Measurements from ENCODE around the gene PIM2.
"Not testable (repeated sequence)": the region's sequence is repeated elsewhere in the genome, so short reads cannot be mapped to it uniquely, and the experiment has no call there.

Gene PIM2

DNA sequence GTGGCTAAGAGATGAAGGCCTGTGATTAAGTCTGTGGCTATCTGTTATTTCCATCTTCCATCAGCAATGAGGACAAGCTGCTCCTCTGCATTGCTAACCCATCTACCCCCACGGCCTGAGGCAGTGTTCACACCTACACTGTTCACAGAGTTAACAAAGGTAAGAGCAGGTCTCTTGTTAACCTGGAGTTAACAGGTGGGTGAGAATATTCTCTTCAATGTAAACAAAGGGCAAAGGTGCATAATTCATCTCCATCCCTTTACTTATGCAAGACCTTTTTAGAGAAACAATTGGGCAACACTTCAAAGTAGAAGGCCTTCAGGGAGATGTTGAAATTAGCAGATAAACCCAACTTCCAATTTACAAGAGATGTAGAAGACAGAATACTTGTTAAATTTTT is 10.2 kb downstream of the PIM2 start:
- no peak for DNase-seq (ENCODE audit: low read depth in 2 of 2, low spot score in 1 of 2)

DNA sequence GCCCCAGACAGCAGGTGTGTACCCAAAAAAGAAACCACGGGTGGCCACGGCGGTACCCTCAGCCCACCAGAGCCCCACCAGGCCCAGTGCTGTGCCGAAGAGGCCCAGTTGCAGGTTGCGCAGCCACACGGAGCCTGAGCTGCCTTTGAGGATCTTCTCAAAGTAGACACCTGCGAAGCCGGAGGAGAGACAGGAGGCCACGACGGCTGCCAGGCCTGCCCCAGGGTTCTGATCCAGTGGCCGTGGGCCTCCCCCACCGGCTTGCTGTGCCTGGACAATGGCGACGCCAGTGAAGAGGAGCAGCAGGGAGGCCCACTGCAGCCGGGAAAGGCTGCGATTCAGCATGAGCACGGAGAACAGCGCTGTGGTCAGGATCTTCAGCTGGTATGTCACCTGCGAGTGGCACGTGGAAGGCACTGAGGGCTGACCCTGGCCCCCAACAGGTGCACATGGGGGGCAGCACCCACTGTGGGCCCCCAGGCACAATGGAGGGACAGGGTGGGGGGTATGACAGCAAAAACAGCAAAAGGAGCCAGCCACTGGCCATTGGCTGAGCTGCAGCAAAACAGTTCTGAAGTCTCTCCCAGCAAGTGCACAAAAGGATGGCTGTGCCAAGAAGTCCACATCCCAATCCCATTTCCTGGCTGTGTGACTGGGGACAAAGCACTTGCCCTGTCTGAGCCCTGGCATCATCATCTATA is 13.6 kb downstream of the PIM2 start:
- no peak for DNase-seq (ENCODE audit: low read depth in 2 of 2, low spot score in 1 of 2)

DNA sequence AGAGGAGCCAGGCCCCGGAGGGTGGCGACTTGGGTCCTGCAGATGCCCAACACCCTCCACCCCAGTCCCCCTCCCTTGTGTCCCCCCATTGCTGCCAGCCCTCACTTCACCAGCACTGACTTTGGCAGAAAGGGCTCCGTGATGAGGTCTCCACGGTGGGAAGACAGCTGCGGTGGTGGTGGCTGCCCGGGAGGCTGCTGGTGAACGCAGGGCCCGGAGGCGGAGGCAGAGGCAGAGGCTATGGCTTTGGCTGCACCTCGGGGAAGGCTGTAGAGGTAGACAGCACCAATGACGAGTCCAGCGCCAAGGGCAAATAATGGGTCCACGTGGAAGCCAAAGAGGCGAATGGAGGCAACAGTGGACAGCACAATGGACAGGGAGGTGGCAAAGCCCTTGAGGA is 14.2 kb downstream of the PIM2 start:
- no peak for DNase-seq (ENCODE audit: low read depth in 2 of 2, low spot score in 1 of 2)

DNA sequence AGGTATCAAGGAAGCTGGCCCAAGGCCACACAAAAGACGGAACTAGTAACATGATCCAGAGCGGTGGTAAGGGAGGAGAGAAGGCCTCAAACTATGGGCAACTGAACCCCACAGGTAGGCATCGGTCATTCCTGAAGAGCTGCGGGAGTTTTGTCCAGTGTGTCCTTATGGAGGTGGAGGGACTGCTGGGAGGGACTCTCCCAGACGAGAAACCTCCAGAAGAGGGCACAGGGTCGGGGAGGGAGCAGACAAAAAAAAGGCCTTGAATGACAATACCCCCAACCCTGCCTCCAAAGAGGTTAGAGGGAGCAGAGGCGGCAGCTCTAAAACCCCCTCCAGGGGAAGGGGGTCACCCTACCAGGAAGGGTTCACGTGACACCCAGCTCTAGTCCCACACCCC is 14.6 kb downstream of the PIM2 start:
- no peak for DNase-seq (ENCODE audit: low read depth in 2 of 2, low spot score in 1 of 2)

DNA sequence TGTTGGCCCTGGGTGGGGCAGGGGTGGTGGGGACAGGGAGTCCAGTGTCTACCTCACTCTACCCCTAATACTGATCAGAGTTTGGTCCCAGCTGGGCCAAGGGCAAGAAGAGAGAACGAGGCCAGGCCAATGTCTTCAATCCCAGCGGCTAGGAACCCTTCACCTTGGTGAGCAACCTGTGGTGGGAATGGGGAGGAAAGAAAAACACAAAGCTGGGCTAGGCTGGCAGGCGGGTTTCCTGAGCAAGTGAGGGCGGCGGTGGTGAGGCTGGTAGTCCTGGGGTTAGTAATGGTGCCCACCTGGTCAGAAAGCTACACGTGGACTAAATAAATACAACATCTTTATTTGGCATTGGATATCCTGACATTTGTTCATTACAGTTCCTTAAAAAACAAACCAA is 15.5 kb downstream of the PIM2 start:
- DNase-seq (ENCODE audit: low read depth in 2 of 2, low spot score in 1 of 2) = no peak

DNA sequence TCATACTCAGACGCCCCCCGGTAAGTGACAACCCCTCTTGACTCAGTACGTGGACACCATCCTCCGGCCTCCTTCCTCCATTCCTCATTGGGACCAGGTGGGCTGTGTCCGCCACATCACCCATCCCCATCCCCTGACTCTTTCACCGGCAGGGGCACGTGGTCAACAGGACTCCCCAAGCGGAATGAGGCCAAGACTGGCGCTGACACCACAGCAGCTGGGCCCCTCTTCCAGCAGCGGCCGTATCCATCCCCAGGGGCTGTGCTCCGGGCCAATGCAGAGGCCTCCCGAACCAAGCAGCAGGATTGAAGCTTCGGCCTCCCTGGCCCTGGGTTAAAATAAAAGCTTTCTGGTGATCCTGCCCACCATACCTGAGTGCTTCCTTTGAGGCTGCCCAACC is 16.0 kb downstream of the PIM2 start:
- DNase-seq (ENCODE audit: low read depth in 2 of 2, low spot score in 1 of 2) = no peak

DNA sequence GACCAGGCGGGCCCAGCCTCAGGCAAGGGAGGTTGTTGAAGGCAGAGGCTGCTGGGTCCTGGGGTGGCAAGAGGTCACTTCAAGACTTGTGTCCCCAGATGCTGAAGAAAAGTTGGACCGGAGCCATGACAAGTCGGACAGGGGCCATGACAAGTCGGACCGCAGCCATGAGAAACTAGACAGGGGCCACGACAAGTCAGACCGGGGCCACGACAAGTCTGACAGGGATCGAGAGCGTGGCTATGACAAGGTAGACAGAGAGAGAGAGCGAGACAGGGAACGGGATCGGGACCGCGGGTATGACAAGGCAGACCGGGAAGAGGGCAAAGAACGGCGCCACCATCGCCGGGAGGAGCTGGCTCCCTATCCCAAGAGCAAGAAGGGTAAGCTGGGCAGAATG is 16.7 kb downstream of the PIM2 start:
- no peak for DNase-seq (ENCODE audit: low read depth in 2 of 2, low spot score in 1 of 2)

DNA sequence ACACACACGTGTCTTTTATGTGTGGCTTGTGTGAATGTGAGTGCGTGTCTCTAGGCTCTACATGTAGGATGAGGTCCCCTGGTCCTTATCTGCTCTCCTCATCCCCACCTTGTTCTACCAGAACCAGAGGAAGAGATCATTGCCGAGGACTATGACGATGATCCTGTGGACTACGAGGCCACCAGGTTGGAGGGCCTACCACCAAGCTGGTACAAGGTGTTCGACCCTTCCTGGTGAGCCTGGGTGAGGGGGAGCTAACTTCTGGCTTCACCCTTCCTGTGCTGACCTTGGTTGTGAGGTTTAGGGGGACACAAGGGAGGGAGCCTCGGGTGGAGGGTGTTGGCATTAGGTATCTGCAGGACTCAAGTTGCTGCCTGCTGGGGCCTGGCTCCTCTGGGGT is 17.8 kb downstream of the PIM2 start:
- DNase-seq (ENCODE audit: low read depth in 2 of 2, low spot score in 1 of 2) = no peak

DNA sequence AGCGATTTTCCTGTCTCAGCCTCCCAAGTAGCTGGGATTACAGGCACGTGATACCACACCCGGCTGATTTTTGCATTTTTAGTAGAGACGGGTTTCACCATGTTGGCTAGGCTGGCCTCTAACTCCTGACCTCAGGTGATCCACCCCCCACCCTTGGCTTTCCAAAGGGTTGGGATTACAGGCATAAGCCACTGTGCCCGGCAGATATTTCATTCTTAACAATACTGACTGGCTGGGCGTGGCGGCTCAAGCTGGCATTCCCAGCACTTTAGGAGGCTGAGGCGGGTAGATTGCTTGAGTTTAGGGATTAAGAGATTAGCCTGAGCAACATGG is 19.8 kb downstream of the PIM2 start:
- DNase-seq (ENCODE audit: low read depth in 2 of 2, low spot score in 1 of 2) = no peak

DNA sequence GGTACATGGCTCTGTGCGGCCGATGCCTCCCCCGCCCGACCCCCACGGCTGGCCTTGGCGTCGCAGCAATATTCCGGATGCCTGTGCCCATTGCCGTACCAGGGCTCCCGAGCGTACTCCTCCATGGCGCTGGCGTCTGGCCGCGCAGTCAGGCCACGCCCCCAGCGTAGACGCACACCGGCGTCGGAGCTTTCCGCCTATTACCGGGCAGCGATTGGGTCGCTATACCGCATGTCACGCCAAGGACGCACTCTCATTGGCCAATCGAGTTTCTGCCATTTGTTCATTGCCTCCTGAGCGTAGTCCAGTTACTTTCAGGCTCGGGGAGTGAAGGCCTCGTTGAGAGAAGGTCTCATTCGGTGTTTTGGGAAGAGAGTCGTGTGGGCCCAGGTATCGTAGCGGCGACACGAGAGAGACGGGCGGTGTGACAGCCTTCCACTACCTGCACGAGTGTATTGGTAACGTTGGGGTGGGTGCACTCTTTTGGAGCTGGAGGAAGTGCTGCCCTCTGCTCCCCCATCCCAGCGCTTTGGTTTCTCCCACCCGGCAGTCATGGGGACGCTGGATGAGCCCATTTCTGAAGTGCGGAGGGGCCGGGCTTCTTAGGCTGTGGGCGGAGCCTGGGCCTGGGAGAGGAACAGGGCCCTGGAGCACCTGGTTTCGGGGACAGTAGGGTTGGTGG is 21.1 kb downstream of the PIM2 start, which contains the start of the genes PQBP1 and TIMM17B:
Gene PQBP1 (plus strand): TSS at position 306 of the 682 bp plus-strand sequence. CDS start 580 bp downstream, outside the sequence.
Gene TIMM17B (minus strand): TSS at position 144 of the 682 bp plus-strand sequence. CDS start 19 bp downstream, at position 125.
- DNase-seq (ENCODE audit: low read depth in 2 of 2, low spot score in 1 of 2) = peak; percentile 58 to 75

DNA sequence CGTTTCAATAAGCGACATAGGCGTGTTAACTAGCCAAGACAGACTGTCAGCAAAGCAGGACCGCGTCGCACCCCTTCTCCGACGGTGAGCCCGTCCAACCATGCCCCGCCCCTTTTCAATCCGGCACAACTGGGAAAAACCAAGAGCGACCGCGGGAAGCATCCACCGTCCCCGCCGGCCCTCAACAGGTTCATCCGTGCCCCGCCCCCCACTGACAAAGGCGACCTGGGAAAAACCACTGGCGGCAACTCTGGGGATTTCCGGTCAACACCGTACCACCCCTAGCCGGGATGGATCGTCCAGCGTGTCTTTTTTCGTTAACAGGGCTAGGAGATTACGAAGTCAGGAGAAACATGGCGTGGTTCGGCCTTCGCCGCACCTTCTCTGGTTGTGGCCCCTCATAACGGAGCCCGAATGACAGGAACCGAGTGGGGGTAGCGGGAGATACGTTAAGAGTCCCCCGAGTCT is 21.6 kb downstream of the PIM2 start:
- DNase-seq (ENCODE audit: low read depth in 2 of 2, low spot score in 1 of 2) = peak in 1 of 2 donors; percentile 38

DNA sequence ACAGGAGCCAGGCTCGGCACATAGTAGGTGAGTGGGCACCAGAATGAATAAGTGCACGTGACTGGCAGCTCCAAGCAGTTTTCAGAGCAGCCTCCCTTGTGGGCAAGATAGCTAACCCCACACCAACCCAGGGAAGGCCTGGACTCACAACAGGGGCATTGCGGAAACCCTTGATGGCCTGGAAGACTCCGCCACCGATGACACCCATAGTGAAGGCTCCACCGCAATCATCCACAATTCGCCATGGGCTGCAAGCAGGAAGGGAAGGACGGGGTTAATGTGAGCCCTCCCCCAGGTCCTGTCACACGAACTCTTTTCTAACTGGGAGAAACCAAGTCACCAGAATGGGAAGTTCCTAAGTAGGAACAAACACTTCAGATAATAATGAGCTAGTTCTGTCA is 22.2 kb downstream of the PIM2 start:
- DNase-seq (ENCODE audit: low read depth in 2 of 2, low spot score in 1 of 2) = no peak

DNA sequence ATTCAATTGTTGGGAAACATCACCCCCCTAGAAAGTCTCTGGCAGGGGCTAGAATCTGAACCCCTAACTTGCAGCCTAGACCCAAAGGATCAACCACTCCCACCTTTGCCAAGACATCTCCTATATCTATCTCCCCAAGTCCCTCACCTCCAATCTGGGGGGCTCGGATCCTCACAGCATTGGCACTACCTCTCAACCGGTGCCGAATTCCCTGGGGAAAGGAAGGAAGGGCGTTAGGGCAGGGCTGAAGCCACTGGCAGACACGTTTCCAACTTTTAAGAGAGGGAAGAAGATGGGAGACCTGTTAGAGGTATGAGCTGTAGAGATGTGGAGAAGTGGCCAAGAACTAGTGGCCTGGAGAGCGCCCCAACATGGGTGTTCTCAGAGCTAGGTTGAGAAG is 23.9 kb downstream of the PIM2 start:
- no peak for DNase-seq (ENCODE audit: low read depth in 2 of 2, low spot score in 1 of 2)

DNA sequence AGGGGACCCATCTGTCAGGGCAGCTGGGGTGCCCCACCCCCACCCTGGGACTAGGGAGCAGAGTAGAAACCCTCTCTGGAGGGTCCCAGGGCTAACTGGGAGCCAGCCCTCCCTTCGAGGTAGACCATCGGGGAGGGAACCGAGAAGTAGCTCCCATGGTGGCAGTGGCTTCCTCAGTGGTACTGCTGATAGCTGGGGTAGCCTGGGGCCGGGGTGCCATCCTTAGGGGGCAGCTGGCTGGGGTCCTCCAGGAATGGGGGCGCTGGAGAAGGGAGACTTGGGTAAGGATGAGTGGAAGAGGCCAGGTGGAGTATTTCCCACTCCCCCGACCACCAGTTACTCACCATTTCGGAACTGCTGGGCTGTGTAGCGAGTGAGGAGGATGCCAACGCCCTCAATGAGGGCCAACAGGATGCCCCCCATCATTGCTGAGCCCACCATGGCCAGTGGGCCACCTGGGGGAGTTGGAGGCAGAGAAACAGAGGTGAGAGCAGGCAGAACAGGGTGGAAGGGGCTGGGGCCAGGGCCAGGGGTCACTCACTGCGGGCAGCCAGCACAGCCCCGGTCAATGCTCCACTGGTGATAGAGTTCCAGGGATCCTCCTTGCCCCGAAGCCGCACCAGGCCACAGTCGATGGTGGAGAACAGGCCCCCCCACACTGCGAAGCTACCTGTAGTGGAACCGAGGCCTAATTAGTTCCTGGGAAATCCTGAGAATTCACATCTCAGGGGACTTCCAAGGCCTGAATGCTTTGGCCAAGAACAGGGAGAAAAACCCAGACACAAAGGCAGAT is 25.1 kb downstream of the PIM2 start:
- DNase-seq (ENCODE audit: low read depth in 2 of 2, low spot score in 1 of 2) = no peak

DNA sequence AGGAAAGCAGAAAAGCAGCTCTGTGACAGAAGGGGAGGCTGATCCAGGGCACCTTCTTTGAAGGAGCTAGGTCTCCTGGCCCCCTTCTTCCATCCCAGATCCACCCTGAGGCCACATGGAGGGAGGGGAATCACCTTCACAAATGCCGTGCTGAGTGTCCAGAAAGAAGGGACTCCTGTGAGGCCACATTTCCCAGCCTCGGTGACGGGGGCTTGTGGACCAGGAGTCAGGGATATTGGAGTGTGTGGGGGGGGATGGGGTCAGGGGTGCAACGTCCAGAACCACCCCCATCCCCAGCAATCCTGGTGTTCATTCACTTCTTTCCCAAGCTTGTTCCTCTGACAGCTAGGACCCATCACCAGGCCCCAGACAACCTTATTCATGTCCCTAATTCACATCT is 25.9 kb downstream of the PIM2 start:
- no peak for DNase-seq (ENCODE audit: low read depth in 2 of 2, low spot score in 1 of 2)

DNA sequence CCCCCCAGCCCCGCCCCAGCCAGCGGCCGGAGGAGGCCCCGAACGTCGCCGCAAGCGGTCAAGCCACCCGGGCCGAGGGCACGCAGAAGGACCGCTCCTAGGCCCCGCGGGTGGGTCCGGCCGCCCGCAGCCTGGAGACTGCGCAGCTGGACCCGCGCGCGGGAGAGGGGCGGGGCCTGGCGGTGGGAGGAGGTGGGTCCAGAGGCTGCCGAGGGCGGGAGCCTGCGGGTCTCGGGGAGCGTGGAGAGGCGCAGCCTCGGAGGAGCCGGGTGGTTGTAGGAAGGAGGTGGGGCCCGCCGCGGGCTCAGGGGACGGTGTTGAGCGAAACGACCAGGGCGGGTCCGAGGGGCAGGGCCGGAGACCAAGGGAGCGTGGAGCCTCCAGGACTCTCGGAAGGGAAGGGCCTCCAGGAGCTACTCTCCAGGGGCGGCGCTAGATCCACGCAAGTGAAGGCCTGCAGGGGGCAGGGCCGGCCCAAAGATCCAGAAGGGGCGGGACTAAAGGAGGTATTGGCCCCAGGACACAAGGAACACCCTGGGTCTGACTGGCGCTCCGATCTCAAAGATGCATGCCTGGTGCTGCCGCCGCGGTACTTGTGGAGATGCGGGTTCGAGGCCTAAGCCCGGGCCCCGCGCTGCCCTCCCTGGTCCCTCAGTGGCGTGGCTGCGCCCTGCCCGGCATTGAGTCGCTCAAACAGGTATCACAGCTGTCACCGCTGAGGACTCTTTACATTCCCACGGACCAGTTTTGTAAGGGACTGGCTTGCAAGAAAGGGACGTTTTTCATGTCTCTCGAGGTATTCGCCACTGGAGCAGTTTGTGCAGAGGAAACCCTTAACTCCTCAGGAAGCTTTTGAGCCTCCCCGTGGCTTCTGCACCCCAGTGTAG is 27.2 kb downstream of the PIM2 start:
- DNase-seq (ENCODE audit: low read depth in 2 of 2, low spot score in 1 of 2) = peak; percentile 32 to 49

DNA sequence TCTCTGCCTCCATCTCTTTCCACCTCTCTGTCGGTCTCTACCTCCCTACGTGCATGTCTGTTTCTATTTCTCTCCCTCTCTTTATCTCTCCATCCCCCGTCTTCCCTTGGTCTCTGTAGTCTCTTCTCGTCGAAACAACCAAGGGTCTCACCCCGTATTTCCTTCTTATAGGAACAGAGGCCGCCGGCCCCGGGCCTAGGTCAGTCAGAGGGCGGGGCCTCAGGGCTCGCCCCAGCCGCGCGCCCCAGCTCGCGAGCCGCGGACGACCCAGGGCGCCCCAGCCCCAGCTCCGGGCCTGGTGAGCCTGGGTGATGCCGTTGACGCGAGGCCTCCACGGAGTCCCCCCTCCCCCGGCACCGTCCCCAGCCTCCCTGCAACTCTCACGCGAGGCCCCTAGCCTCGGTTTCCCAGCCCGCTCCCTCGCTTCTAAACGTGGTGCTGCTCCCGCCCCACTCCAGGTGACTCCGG is 27.9 kb downstream of the PIM2 start:
- no peak for DNase-seq (ENCODE audit: low read depth in 2 of 2, low spot score in 1 of 2)

DNA sequence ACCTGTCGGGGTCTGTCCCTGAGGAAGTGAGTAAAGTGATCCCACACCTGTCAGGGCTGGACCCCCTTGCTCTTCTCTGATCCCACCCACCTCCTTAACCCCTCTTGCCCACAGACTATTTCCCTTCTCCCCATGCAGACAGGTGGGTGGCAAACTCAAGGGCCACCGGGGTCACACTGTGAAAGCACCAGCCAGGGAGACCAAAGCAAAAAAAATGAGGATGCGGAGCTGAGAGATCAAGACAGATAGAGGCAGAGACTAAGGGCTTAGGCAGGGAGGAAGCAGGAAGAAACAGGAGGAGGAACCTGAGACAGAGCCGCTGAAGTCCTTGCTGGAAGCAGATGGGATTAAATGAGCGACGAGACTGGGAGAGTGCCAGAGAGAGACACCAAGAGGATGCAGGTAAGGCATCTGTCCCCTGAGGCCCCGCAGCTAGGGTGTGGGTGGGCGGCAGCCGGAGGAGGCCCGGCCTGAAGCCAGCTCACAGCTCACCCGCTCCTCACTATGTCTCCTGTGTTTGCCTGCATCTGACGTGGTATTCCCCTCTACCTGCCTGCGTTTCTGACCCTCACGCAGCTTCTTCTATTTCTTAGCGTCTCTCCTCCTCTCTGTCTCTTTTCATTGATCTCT is 28.4 kb downstream of the PIM2 start:
- DNase-seq (ENCODE audit: low read depth in 2 of 2, low spot score in 1 of 2) = no peak

DNA sequence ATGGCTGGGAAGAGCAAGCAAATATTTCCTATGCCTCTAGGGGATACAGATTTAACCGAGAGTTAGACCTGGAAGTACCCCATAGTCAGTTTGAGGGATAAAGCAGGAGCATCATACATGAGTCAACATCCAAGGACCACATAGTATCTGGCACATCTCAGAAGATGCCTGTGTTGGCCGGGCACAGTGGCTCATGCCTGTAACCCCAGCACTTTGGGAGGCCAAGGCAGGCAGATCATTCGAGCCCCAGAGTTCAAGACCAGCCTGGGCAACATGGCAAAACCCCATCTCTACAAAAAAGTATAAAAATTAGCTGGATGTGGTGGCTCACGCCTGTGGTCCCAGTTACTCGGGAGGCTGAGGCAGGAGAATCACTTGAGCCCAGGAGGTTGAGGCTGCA is 32.2 kb downstream of the PIM2 start:
- not testable (repeated sequence) for DNase-seq (ENCODE audit: low read depth in 2 of 2, low spot score in 1 of 2)

DNA sequence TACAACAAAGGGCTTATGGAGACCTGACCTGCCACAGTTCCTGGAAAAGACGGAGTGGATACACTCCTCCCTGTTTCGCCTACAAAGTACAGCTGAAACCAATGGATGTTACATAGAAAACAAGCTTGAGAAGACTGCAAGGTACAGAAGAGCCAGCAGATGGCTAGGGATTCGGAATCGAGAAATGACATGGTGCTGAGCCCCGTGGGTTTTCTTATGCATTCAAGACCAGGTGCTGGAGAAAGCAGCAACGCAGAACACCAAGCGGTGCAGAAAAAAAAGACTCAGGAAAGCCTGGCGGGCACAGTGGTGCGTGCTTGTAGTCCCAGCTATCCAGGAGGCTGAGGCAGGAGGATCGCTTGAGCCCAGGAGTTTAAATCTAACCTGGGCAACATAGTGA is 35.1 kb downstream of the PIM2 start:
- DNase-seq (ENCODE audit: low read depth in 2 of 2, low spot score in 1 of 2) = no peak
